Ramos (cell line): Measurements from ENCODE around the gene SIPA1L3.

ENCODE experiments used
- in situ Hi-C: fragments of 300-500 bp; cut with MboI; formaldehyde crosslinking; loops from one replicate; pipeline ENCODE4 v1.14.3; 2022; ENCODE audit warnings: low sequenced_read_pairs; ENCODE audit not compliant: unreplicated experiment

The SIPA1L3 gene

DNA sequence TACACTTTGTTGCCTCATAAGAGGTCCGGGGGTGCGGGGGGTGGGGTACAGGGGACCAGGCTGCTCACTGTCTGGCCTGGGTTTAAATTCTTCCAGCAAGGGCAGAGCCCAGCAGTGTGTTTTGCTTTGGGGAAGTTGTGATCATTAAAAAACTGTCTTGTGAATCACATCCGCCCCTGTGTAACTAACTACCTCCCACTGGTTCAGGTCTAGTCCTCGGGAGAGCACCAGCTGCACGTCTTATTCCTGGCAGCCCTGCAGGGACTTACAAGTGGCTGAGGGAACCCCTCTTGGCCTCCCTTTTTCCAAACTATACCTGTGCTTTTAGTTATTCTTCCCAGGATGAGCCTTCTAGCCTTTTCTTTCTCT lies 127.5 kb downstream of the SIPA1L3 start:
- in situ Hi-C loops: no loop called here

DNA sequence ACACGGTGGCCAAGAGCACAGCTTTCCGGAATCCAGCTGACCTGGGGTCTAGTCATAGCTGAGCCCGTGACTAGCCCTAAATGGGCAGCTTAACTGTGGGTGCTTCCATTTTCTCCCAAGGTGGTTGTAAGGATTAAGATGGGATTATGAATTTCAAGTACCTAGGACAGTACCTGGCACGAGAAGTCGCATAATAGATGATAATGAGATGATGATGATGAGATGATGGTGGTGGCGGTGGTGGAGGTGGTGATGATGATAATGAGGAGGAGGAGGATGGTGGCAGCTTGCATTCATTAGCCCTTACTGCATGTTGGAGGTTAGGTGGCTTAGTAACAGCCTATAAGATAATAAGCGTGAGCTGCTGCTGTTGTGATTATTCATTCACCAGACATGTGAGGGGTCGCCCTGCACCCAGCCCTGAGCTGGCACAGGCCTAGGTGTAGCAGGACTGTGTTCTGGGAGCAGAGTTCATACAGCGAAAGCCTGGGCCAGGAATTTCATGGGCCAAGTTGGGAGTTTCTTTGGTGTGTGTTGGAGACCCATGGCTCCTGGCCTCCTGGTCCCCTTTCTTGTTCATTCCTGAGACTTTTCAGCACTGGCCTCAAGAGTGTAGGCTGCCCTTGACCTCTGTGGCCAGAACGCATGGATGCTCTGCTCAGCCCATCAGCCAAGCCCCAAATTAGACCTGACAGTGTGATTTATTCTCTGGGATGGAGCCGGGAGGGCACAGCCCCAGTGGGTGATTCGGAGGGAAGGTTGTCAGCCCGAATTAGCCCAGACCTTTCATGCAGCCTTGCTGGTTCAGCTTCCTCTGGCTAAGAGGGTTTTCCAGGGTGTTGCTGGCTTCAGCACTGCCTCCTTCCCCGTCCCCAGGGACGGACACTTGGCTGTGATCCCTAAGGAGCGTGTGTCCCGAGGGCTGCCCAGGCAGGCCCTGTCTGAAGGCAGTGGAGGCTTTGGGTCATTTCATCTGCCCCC lies 128.8 kb downstream of the SIPA1L3 start:
- in situ Hi-C loops: no loop called here

DNA sequence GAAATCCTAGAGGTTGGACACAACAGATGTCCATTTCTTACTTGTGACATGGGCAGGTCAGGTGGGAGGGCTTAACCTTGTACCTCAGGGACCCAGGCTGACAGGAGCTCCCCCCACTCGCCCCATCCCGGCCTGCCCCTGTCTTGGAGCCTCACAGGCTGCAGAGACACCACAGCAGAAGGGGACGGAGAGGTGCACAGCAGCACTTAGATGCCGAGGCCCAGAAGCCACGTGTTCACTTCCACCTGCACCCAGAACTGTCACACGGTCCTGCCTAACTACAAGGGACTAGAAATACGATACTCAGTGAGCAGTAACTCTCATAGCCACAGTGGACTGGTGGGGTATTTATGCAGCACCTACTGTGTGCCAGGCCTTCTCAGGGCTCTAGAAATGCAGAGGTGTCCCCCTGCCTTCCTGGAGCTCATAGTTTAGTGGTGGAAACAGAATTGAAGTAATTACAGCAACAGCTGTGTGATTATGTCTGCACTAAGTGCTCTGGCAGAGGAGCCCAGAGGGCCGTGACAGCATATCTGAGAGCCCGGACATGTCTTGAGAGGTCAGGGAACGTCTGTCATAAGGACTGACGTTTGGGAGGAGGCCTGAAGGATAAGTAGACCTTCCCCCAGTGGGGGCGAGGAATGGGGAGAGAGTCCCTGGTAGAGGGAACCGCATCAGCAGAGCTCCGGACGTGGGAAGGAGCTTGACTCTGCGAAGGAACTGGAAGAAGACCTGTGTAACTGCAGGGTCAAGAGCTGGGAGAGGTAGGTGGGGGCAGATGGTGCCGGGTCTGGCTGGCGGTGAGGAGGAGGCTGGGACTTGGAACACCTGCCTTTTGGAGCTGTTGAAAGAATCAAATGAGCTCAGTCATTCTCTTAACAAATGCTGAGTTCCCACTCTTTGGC lies 130.0 kb downstream of the SIPA1L3 start:
- in situ Hi-C loops: no loop called here

DNA sequence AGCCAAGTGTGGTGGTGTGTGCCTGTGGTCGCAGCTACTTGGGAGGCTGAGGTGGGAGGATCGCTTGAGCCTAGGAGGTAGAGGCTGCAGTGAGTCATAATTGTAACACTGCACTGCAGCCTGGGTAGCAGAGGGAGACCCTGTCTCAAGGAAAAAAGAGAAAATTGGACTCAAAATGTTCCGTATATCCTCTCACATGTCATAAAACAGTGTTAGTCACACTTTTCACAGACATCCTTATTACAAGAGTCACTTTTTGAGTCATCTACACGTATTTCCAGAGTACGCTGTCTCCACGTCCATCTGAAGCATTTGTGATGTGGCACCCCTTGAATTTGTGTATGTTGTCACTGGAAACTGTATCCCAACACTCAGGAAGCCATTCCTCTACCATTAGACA lies 133.0 kb downstream of the SIPA1L3 start:
- in situ Hi-C loops: no loop called here

DNA sequence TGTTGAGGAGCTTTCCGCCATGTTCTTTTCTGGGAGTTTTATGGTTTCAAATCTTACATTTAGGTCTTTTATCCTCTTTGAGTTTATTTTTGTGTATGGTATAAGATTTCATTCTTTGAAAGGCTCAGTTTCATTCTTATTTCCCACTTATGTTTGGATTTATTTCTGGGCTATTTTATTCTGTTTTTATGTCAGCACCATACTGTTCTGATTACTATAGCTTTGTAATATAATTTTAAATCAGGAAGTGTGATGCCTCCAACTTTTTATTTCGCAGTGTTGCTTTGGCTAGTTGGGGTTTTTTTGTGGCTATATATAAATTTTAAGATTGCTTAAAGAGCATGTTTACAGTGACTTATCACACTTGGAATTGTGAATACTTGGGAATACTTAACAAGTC lies 135.1 kb downstream of the SIPA1L3 start:
- in situ Hi-C loops: no loop called here

DNA sequence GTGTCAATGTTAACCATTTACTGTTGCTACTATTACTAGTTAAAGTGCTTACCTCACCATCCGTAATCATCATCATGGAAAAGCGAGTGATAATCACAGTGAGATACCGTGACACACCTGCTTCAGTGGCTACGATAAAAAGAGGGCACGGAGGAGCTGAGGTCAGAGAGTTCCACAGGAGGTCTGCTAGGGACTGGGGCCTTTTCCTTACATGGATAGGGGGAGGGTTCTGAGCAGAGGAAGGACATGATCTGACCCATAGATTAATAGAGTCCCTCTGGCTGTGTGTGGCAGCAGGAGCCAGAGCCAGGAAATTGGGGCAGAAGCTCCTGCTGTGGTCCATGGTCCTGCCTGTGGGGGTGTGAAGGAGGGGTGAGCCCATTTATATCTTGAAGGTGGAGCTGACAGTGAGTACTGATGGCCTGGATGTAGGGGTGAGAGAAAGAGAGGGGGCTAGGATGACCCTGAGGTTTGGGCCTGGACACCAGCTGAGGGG lies 136.7 kb downstream of the SIPA1L3 start:
- in situ Hi-C loops: no loop called here

DNA sequence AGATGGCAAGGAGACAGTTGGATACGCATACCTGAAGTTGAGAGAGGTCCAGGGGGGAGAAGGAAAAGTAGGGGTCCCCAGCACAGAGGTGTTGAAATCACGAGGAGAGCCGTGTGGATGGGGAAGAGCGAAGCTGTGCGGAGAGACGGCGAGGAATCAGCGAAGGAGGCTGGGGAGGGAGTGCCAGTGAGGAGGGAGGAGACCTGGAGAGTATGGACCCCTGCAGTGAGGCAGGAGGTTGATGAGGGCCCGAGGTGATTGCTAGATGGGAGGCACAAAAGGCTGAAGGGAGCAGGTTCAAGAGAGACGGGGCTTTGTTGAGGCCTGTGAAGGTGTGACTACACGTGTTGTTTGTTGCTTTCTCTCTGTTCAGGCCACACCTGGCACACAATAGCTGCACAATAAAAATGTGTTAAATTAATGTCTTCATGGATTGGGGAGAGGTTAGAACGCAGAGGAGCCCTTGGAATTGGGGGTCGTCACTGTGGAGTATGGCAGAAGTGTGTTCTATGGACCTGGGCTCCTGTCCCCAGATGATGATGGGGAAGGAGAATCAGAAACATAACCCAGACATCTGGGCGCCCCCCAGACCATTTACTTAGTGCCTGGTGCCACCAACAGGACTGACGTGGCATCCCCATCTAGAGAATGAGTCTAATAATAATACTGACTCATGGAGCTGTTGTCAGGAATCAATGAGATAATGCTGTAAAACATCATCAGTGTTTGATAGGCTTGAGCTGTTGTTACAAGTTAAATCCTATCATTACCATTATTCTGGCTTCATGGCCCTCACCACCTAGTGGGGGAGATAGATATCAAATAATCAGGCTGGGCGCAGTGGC lies 137.5 kb downstream of the SIPA1L3 start:
- in situ Hi-C loops: loop anchor here (5.0 kb wide), 1 partner anchor 132 kb away; no protein-coding TSS in a partner anchor

DNA sequence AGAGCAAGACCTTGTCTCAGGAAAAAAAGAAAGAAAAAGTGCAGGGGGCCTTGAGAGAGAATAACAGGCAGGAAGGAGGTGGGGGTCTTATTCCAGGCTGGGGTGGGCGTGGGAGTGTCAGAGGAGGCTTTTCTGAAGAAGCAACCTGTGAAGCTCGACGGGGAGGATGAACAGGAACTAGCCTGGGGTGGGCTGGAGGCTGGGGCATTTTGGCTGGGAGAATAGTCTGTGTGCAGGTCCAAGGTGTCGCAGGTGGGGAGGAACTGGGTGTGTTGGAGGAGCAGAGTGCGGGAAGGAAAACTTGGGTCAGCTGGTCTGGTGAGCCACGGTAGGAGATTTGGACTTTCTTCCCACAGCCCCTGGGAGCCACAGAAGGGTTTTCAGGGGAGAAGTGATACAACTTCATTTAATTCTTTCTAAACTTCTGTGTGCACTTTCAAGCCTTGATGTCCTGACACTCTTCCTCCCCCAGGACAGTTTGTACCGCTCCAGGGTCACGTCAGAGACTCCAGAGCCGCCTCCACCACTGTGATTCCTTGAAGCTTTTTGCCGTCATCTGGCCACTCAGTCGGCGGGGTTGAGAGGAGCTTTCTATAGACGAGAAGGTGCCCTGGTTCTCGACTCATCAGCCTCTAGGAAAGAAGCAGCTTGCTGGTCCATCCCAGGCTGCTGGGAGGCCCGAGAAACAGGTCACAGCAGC lies 138.7 kb downstream of the SIPA1L3 start:
- in situ Hi-C loops: loop anchor here (5.0 kb wide), 1 partner anchor 133 kb away; no protein-coding TSS in a partner anchor

DNA sequence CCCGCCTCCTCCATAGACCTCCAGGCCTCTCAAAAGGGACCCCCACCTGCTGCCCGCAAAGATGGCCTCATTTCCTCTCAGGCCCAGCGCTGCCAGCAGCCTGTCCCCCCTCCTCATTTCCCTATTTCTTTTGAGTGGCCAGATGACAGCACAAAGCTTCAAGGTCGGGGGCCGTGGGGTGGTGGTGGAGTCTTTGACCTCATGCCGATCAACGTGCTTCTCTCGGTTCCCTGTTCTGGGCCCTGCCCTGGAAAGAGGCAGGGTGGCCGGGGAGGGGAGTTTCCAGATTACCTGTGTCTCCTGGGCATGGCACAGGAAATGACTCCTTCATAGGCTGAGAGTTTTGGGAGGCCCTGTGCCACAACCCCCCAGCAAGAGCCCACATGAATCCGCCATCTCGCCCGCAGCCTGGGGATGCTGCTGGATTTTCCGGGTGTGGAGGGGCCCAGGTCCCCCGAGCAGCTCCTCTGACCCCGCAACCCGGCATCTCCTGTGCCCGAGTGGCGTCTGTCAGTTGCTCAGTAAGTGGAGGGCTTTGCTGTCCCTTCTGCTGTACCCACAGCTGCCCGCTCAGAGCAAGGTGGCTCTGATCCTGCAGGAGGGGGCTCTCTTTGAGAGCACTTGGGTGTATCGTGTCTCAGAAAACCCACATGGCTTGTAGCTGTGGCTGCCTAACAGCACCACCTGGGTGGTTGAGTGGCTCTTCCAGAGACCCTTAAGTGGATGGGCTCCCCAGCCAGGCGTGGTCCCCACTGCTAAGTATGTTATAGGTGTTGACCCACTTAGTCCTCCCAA lies 139.4 kb downstream of the SIPA1L3 start:
- in situ Hi-C loops: loop anchor here (5.0 kb wide), 1 partner anchor 134 kb away; no protein-coding TSS in a partner anchor

DNA sequence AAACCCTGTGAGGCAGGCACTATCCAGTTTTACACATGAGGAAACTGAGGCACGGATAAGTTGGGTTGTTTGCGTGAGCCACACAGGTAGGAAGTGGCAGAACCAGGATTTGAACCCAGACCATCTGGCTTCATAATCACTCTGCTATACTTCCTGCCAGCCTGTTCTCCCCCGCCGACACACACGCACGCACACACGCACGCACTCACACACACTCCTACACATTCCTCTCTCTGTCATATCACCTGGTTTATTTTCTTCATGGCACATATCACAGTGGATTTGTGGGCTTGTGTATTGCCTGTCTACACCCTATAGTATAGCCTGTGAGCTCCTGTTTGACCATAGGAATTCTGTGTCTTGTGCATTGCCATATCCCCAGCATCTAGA lies 140.0 kb downstream of the SIPA1L3 start:
- in situ Hi-C loops: loop anchor here (5.0 kb wide), 1 partner anchor 135 kb away; no protein-coding TSS in a partner anchor

DNA sequence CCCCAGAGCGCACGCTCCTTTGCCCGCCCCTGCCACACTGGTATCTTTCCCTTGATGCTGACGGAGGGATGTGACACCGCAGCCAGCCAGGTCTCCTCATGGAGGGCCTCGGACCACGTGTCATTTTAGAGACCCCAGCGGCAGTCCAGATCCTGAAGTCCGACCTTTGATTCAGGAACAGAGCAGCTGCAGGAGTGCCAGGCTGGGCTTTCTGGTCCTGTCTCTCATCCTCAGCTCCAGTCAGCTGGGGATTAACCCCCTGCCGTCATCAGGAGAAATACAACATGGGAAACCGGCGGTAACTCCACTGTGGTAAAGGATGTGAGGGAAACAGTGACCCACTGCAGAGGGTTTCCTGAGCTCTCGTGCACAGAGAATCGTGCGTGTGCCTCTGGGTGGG lies 140.6 kb downstream of the SIPA1L3 start:
- in situ Hi-C loops: loop anchor here (5.0 kb wide), 1 partner anchor 135 kb away; no protein-coding TSS in a partner anchor

DNA sequence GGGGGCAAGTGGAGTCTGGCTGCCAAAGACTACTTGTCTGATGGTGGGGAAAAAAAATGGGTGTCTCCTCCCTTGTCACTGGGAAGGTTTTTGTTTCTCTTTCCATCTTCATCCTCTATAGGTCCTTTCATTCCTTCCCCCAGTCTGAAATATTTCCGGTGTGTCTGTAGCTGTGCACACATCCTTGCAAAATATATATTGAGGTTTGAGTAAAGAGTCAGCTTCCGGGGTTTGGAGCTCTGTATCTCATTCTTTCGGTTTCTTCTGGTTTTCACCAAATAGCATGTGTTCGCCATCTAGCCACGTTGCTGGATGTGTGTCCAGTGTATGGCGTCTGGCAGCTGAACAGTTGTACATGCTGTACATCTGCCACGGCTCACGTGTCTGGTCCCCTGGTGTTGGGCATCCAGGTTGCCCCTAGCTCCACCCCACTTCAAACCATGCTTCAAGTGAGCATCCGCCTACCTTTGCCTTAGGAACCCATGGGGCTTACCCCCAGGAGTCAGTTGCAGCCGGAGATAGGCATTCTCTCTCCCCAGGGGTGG lies 142.2 kb downstream of the SIPA1L3 start:
- in situ Hi-C loops: loop anchor here (5.0 kb wide), 1 partner anchor 137 kb away; no protein-coding TSS in a partner anchor

DNA sequence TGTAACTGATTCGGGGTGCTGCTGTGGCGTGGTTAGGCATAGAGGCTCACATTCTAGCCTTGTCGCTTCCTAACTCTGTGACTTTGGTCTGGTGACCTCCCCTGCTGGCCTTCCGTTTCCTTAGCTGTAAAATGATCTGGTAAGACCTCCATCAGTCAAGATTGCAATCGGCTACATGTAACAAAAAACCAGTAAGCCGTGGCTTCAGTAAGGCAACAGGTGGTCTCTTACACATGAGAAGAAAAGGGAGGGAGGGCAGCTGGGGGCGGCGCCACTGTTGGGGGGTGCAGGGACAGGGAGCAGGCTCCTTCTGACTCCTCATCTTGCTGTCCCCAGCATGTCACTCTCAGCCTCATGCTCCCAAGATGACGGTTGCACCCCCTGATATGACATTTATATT lies 148.0 kb downstream of the SIPA1L3 start:
- in situ Hi-C loops: no loop called here

DNA sequence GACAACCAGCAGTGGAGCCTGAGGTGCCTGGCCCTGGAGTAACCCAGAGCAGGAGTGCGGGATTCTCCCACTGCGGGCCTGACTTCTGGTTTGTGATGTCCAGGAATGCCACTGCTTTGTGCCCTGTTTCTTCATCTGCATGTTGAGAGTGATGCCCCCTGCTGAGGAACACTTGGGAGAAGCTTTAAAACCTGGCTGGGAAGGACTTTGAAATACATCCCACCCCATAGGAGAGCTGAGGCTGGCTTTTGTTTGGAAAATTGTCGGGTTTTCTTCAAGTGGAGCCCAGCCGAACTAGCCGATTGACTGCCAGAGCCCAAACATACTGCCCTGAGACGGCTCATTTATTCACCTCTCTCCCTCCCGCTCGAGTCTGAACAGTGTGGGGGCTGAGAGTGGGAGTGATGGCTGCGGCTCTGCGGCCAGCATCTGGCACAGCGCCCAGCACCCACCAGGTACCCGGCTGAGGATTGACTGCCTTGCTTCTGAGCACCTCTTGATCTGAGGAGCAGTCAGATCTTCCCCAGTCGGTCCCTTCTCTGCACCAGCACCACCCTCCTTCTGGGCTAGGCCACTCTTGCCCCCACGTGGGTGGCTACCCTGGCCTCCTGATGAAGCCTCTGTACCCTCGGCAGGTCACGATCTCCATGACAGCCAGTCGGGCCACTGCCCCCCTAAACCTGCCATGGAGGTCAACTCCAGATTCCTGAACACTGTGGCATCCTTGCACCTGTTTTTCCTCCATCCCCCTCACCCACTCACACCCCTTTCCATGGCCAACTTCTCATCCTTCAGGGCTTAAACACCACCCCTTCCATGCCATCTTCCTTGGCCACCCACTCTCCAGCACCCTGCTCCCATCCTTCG lies 148.9 kb downstream of the SIPA1L3 start:
- in situ Hi-C loops: no loop called here

DNA sequence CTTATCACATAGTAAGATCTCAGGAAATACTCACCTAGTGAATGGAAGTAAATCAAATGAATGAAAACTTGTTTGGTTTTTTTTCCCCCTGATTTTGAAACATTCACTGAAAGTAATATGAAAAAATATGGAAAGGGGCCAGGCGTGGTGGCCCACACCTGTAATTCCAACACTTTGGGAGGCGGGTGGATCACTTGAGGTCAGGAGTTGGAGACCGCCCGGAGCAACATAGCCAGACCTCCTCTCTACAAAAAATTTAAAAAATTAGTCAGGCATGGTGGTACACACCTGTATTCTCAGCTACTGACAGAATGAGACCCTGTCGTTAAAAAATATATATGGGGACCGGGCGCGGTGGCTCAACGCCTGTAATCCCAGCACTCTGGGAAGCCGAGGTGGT lies 149.6 kb downstream of the SIPA1L3 start:
- in situ Hi-C loops: no loop called here

DNA sequence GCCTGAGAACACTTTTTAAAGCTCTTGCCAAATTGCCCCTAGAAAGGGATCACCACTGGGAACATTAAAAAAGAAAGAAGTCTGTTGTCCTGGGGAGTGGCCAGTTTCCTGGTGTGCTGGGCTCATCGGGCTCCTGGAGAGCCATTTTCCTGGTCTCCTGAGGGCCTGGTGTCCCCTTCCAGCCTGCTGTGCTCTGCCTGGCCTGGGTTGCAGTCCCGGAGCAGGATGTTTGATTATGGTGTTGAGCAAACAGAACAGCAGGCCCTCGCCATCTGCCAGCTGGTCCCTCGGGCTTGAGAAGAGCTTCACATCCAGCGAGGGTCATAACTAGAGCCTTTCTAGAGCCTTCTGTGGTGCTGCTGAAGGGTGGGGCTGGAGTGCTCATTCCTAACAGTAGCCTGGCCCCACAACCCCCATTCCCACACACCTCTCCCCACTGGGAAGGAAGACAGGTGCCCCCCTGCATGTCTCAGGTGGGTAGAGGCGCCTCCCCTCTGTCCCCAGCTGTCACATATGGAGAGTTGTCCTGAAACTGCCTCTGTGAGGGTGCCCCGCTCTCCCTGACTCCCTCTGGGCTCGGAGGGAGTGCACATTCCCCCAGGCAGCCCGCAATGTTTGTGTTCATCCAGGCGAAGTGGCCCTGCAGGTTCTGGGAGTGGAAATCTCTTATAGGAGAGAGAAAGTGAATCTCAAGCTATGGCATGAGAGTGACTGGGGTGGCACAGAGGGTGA lies 151.1 kb downstream of the SIPA1L3 start:
- in situ Hi-C loops: no loop called here
